ENCODE data around the gene CTSH.
A peak's percentile ranks its signal among the peaks of the same experiment; 100 is the strongest.

Gene CTSH

GRCh38 chr15:78977591-78978347, 32.9 kb upstream of the CTSH start:
- no peak for DNase-seq (ENCODE audit: low read depth in 2 of 2)

GRCh38 chr15:78977091-78977571, 32.3 kb upstream of the CTSH start:
- DNase-seq (ENCODE audit: low read depth in 2 of 2) = no peak

- DNase-seq (ENCODE audit: low read depth in 2 of 2) = no peak
These were observed 31.8 kb upstream of the CTSH start for GRCh38 chr15:78976691-78977090.

DNA sequence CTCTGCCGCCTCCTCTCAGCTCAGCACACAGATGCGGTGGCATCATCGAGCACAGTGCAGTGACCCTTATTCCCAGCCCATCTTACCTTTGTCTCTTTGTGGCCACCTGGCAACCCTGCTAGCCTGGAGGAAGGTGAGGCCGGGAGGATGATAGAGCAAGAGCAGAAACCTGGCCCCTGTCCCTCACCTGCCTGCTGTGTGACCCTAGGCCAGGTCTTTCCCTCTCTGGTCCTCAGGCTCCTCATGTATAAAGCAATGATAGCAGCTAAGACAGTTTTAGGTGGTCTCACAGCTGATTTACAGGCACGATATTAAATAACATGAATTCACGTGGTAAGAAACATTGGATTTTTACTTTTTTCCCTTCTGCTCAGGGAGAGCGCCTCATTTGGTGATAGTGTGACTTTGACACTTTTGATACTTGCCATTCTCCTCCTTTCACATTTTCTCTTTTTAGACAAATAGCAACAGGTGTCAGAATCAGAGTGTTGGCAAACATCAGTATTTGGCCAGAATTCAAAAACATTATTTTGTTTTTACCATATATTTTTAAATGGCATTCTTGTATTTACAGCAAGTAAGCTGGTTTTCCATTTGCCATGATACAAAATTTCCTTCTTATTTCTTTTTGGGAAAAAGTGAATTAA, 29.5 kb upstream of the CTSH start:
- no peak for DNase-seq (ENCODE audit: low read depth in 2 of 2)

DNA sequence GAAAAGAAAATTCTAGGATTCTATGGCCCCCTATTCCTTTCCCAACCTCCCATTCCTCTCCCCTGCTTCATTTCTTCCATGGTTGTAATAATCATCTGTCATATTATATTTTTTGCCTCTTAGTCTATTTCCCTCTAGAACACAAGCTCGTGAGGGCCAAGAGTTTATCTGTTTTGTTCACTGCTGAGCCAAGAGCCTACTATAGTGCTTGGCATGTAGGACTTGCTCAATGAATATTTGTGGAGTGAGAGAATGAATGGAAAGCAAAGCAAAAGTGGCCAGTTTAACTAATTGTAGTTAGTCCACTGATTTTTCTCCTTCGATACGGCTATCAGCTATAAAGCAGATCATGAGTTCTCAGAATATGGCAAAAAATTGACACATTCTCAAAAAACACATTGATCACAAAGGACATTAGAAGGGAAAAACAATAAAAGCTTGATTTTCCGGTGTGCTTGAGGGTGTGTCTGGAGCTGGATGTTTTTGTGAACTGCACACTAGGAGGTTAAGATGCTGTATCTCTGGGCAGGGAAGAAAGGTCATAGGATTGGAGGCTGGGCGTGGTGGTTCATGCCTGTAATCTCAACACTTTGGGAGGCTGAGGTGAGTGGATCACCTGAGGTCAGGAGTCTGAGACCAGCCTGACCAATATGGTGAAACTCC, 25.0 kb upstream of the CTSH start:
- no peak for DNase-seq (ENCODE audit: low read depth in 2 of 2)

- no peak for DNase-seq (ENCODE audit: low read depth in 2 of 2)
These were observed 23.9 kb upstream of the CTSH start for GRCh38 chr15:78968539-78969271.

DNA sequence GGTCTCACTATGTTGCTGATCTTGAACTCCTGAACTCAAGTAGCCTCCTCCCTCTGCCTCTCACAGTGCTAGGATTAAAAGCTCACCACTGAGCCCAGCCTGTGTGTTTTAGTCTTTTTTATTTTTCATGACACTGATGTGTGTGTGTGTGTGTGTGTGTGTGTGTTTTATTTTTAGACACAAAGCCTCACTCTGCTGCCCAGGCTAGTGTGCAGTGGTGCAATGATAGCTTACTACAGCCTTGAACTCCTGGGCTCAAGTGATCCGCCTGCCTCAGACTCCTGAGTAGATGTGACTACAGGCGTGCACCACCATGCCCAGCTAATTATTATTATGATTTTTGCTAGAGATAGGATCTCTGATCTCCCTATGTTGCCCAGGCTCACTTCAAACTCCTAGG, 23.3 kb upstream of the CTSH start:
- no peak for DNase-seq (ENCODE audit: low read depth in 2 of 2)

DNA sequence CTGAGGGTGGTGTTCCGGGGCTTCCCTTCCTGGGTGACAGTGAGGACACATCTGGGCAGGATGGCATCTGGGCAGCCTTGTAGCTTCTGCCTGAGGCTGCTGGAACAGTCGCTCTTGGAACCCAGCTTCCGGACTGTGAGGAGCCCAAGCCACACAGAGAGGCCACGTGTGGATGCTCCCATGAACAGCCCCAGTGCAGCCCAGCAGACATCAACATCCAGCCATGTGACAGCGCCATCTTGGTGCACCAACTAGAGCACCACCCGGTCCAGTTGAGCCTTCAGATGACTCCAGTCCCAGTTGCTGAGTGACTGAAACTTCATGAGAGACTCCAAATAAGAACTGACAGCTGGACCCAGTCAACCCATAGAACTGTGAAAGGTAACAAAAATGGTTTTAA, 15.5 kb upstream of the CTSH start:
- no peak for DNase-seq (ENCODE audit: low read depth in 2 of 2)

DNA sequence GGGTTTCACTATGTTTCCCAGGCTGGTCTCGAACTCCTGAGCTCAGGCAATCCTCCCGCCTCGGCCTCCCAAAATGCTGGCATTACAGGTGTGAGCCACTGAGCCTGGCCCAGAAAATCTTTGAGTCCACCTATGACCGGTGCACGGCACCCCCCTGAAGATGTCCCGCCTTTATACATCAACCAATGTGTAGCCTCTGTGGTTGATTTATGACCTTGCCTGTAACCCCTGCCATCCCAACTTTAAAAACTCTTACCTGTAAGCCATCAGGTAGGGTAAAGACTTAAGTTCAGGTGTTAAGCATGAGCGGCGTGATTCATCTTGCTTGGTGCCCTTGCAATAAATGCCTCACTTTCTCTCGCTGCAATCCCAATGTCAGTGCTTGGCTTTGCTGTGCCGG, 14.5 kb upstream of the CTSH start:
- no peak for DNase-seq (ENCODE audit: low read depth in 2 of 2)

GRCh38 chr15:78957416-78958093, 12.7 kb upstream of the CTSH start:
- no peak for DNase-seq (ENCODE audit: low read depth in 2 of 2)

GRCh38 chr15:78956937-78957336, 12.1 kb upstream of the CTSH start:
- DNase-seq (ENCODE audit: low read depth in 2 of 2) = no peak

DNA sequence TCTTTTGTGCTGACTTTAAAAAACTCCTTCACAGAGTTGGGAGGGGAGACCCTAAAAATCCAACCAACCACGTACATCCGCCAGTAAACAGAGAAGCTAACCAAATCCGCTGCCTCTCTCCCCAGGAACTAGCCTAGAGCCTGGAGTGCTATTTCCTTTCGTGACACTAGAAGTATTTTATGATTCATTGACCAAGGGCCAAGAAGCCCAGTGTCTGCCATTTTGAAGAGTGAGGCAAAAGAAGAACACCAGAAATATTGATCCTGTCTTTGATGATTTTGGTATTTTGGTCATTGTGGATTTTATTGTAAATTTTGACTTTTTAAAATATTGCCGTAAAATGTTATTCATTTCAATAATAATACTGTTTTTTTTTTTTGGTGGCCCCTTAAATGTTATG, 10.5 kb upstream of the CTSH start:
- DNase-seq (ENCODE audit: low read depth in 2 of 2) = no peak

- no peak for DNase-seq (ENCODE audit: low read depth in 2 of 2)
These were observed 7.0 kb upstream of the CTSH start for GRCh38 chr15:78951841-78952238.

- peak in 1 of 2 experiments; percentile 11 for DNase-seq (ENCODE audit: low read depth in 2 of 2)
These were observed 6.3 kb upstream of the CTSH start for GRCh38 chr15:78950902-78951840.

DNA sequence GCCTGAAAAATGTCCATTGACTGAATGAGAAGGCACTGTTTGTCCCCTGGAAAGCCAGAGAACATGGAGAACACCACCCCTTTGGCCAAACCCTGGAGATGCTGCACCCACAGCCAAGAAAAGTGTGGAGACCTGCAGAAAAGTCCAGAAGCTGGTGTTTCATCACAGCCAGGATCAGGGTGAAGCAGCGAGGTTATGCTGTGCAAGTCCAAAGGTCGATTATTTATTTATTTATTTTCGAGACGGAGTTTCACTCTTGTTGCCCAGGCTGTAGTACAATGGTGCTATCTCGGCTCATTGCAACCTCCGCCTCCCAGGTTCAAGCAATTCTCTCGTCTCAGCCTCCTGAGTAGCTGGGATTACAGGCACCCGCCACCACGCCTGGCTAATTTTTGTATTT, 5.5 kb upstream of the CTSH start:
- no peak for DNase-seq (ENCODE audit: low read depth in 2 of 2)

GRCh38 chr15:78949461-78949860, 4.6 kb upstream of the CTSH start:
- no peak for DNase-seq (ENCODE audit: low read depth in 2 of 2)

- no peak for DNase-seq (ENCODE audit: low read depth in 2 of 2)
These were observed 2.7 kb upstream of the CTSH start for GRCh38 chr15:78947506-78947905.

- DNase-seq (ENCODE audit: low read depth in 2 of 2) = no peak
These were observed 1.6 kb upstream of the CTSH start for GRCh38 chr15:78946493-78946892.

- no peak for DNase-seq (ENCODE audit: low read depth in 2 of 2)
These were observed 632 bp downstream of the CTSH start for GRCh38 chr15:78944202-78944625.

GRCh38 chr15:78943692-78944091, 1.2 kb downstream of the CTSH start:
- DNase-seq (ENCODE audit: low read depth in 2 of 2) = no peak
